GM12878 (cell line): ENCODE measurements around the gene SPINK14. TPM values are rescaled to one million over a fixed set of nuclear protein-coding genes. Genes with fewer than 3 reads are reported as not detected.

Source experiments
- ATAC-seq: fragments of 200-7000 bp; cut with Tn5 transposase; 3 replicates; pipeline ENCODE4 v1.9.1; 2020; ENCODE audit warnings: mild to moderate bottlenecking, moderate library complexity
- BruUV-seq: library from RNA; stranded (reverse); fragments of 400-500 nt; replicated peaks from 2 replicates; lab custom pipeline; 2021; lab: Mats Ljungman, UMichigan
- CTCF ChIA-PET: fragments of 300-600 bp; sonication (Branson Sonifier 250); formaldehyde crosslinking; extraction: SDS; loops from one replicate; lab custom pipeline; 2021; ENCODE audit warnings: inconsistent platforms; lab: Yijun Ruan, JAX
- POLR2A ChIA-PET: fragments of 350-600 bp; formaldehyde crosslinking; extraction: SDS; loops from one replicate; lab custom pipeline; 2021; ENCODE audit warnings: inconsistent platforms; lab: Charles Lee
- RAD21 ChIA-PET: fragments of 300-600 bp; sonication (Branson Sonifier 250); formaldehyde crosslinking; loops from one replicate; lab custom pipeline; 2023; ENCODE audit warnings: antibody characterized with exemption; ENCODE audit not compliant: unreplicated experiment; lab: Charles Lee
- SMC1A ChIA-PET: fragments of 300-600 bp; sonication (Branson Sonifier 250); formaldehyde crosslinking; loops from one replicate; lab custom pipeline; 2023; ENCODE audit not compliant: unreplicated experiment, uncharacterized antibody; lab: Charles Lee
- DNase-seq: peaks from one replicate; pipeline ENCODE4 v3.0.0-alpha.2; 2011; ENCODE audit warnings: low read depth, low spot score
- FAIRE-seq: peaks from 3 replicates; lab custom pipeline; 2011; peaks lifted over from hg19 to GRCh38; lab: Jason Lieb, UNC
- H2AFZ ChIP-seq: 2 replicates; pipeline ENCODE4 v1.6.0; 2011; ENCODE audit warnings: low read depth, low read length, control low read depth; ENCODE audit not compliant: control insufficient read depth
- H3K27ac ChIP-seq: 2 replicates; pipeline ENCODE4 v1.5.1; 2011; ENCODE audit warnings: control low read depth; ENCODE audit not compliant: control insufficient read depth, insufficient read depth
- H3K27me3 ChIP-seq, 2 experiments: replicated peaks in 1 of 2; 2 replicates each; pipeline versions ENCODE4 v1.6.0 to v1.6.1; 2011; ENCODE audit warnings: low read length in 1 of 2; ENCODE audit not compliant: control insufficient read depth in 2 of 2, insufficient read depth in 2 of 2
- H3K36me3 ChIP-seq, 2 experiments: 2 replicates each; pipeline ENCODE4 v1.5.1; 2011; ENCODE audit warnings: low read length in 1 of 2; ENCODE audit not compliant: control insufficient read depth in 2 of 2, insufficient read depth in 2 of 2
- H3K4me1 ChIP-seq: 2 replicates; pipeline ENCODE4 v1.6.1; 2011; ENCODE audit warnings: mild to moderate bottlenecking, low read length, moderate library complexity, mixed read lengths; ENCODE audit not compliant: control insufficient read depth, insufficient read depth
- H3K4me2 ChIP-seq: 2 replicates; pipeline ENCODE4 v1.6.0; 2011; ENCODE audit warnings: control low read depth; ENCODE audit not compliant: control insufficient read depth, insufficient read depth
- H3K4me3 ChIP-seq: fragments of 200-600 bp; sonication (generic); 2 replicates; pipeline ENCODE4 v1.5.1; 2016
- H3K79me2 ChIP-seq: 2 replicates; pipeline ENCODE4 v1.6.0; 2011; ENCODE audit warnings: low read length; ENCODE audit not compliant: control insufficient read depth, insufficient read depth
- H3K9ac ChIP-seq: 2 replicates; pipeline ENCODE4 v1.8.0; 2011; ENCODE audit warnings: low read length, control low read depth, mixed read lengths; ENCODE audit not compliant: control insufficient read depth, insufficient read depth
- H3K9me3 ChIP-seq: replicated peaks from 3 replicates; pipeline ENCODE4 v1.5.1; 2011; ENCODE audit warnings: mild to moderate bottlenecking, low read length; ENCODE audit not compliant: control insufficient read depth, insufficient read depth
- H4K20me1 ChIP-seq: 2 replicates; pipeline ENCODE4 v1.6.0; 2011; ENCODE audit not compliant: control insufficient read depth, insufficient read depth
- BHLHE40 ChIP-seq, 2 experiments: fragments of 450-650 bp in 1 of 2; IDR thresholded peaks; 2 replicates each; pipeline ENCODE4 v1.6.1; 2011 to 2017; ENCODE audit warnings: low read depth in 2 of 2, borderline replicate concordance in 1 of 2, improper control_type of control experiment in 1 of 2, low read length in 1 of 2, mild to moderate bottlenecking in 1 of 2
- CBX3 ChIP-seq: fragments of 200-600 bp; sonication (generic); IDR thresholded peaks from 2 replicates; pipeline ENCODE4 v1.6.1; 2016; ENCODE audit warnings: low read depth, borderline replicate concordance
- ETV6 ChIP-seq, 2 experiments: fragments of 450-650 bp in 1 of 2; IDR thresholded peaks in 1 of 2; conservative IDR thresholded peaks in 1 of 2; 2 replicates each; pipeline ENCODE4 v1.6.1; 2014; ENCODE audit warnings: antibody characterized with exemption in 1 of 2, borderline replicate concordance in 1 of 2, low read depth in 1 of 2, mild to moderate bottlenecking in 1 of 2, moderate library complexity in 1 of 2
- KAT2A ChIP-seq: conservative IDR thresholded peaks from 2 replicates; pipeline ENCODE4 v1.6.1; 2011; ENCODE audit warnings: low read depth, low read length; ENCODE audit not compliant: control insufficient read depth
- MYC ChIP-seq: IDR thresholded peaks from 2 replicates; pipeline ENCODE4 v1.6.1; 2011; ENCODE audit warnings: mild to moderate bottlenecking, low read length, moderate library complexity, inconsistent platforms; ENCODE audit not compliant: insufficient read depth, insufficient replicate concordance, insufficient read length, severe bottlenecking
- RELA ChIP-seq: fragments of 450-650 bp; IDR thresholded peaks from 2 replicates; pipeline ENCODE4 v1.8.0; 2014; ENCODE audit warnings: borderline replicate concordance; ENCODE audit not compliant: partially characterized antibody
- ZZZ3 ChIP-seq: IDR thresholded peaks from 2 replicates; pipeline ENCODE4 v1.6.1; 2011; ENCODE audit warnings: low read depth; ENCODE audit not compliant: control insufficient read depth, insufficient read length
- WGBS: methylation state at CpG from one replicate; pipeline ENCODE4 v1.1.6; 2016; ENCODE audit warnings: low lambda C conversion rate; ENCODE audit not compliant: insufficient replicate concordance, insufficient coverage; ENCODE audit errors: missing lambda C conversion rate; 5-methylcytosine and 5-hydroxymethylcytosine counted together
- in situ Hi-C: fragments of 300-500 bp; cut with MboI; formaldehyde crosslinking; loops from 9 replicates; pipeline ENCODE4 v1.14.3; 2018; ENCODE audit warnings: mixed read lengths
- intact Hi-C: fragments of 100-400 bp; cut with micrococcal nuclease; formaldehyde crosslinking; loops from one replicate; pipeline ENCODE4 v1.14.2; 2022; ENCODE audit not compliant: unreplicated experiment
- polyA plus RNA-seq, 11 experiments: library from polyadenylated mRNA; depleted of rRNA in 4 of 11; unstranded in 6 of 11; stranded (reverse) in 5 of 11; fragments of >200 nt; fragmentation: Nextera tagmentation in 4 of 11; fragmentation: Illumina TruSeq in 1 of 11; extraction: Ambion mirVana in 4 of 11; extraction: Trizol in 1 of 11; gene quantifications; 1 replicate in 1 of 11; 2 replicates in 10 of 11; pipeline versions ENCODE4 v1.2.1 to v1.2.3, GENCODE V29; 2011 to 2016; ENCODE audit warnings: inconsistent platforms in 2 of 11, missing spikeins in 2 of 11, low read depth in 1 of 11
- total RNA-seq, 4 experiments: library from RNA; depleted of rRNA in 3 of 4; stranded (reverse); fragments of >200 nt in 3 of 4; fragmentation: Illumina TruSeq in 1 of 4; extraction: Trizol in 1 of 4; gene quantifications; 2 replicates each; pipeline versions ENCODE4 v1.2.1 to v1.2.3, GENCODE V29; 2013 to 2021
- TF ChIP-seq, protein P1 (sequence below): fragments of 450-650 bp; IDR thresholded peaks from 2 replicates; pipeline ENCODE4 v1.6.1; 2016; ENCODE audit warnings: mild to moderate bottlenecking

Gene SPINK14
- total and polyA plus RNA-seq, 10 of the 15 experiments (the other 5 are each of a cell fraction or from before 2014, with no cell fraction given): not detected

DNA sequence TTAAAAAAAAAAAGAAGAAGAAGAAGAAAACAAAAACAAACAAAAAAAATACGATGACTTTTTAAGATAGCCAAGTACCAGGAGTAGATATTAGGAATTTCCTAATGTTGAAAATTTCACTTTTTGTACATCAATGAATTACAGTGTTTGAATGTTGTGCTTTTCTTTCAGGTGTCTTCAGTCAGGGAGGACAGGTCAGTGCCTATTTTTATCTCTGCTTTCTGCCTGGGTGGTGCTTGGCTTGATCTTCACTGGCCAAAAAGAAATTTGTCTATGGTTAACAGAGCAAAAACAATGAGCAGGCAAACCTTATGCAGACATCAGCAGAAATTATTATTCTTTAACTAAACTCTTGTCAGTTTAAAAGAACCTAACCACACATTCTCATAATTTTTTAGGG lies 37.5 kb downstream of the SPINK14 start:
- Histone ChIP-seq H3K4me3 (no peak overlapping the region), H3K27me3 (no peaks in the 10 kb centered on the region), H2AFZ (no peak overlapping the region), H3K27ac (no peak overlapping the region), H3K9ac (no peak overlapping the region), H4K20me1 (no peaks in the 10 kb centered on the region), H3K4me2 (no peak overlapping the region), H3K36me3 (no peaks in the 10 kb centered on the region), H3K4me1 (no peaks in the 10 kb centered on the region), H3K9me3 (no peaks in the 10 kb centered on the region), H3K79me2 (no peaks in the 10 kb centered on the region)
- WGBS: 0% methylated on average over 1 of the region's 1 CpG
- in situ Hi-C loops (no loop called here), intact Hi-C loops (no loop called here)
- no peak for TF ChIP-seq CBX3
- no peak for TF ChIP-seq BHLHE40 (IDR thresholded peaks at IDR 0.05; ENCODE audit: borderline replicate concordance in 1 of 2, low read depth in 2 of 2, low read length in 1 of 2)
- TF ChIP-seq RELA: no peak
- no peak for TF ChIP-seq MYC
- TF ChIP-seq ETV6 (conservative IDR thresholded peaks at IDR 0.05 in 1 of 2, IDR thresholded peaks at IDR 0.05 in 1 of 2; ENCODE audit: borderline replicate concordance in 1 of 2, low read depth in 1 of 2): no peak
- no peak for TF ChIP-seq KAT2A
- SMC1A ChIA-PET: no interaction called here
- POLR2A ChIA-PET: no interaction called here
- BruUV-seq: no TSS peak
- ATAC-seq (no peak), DNase-seq (no peak), FAIRE-seq (no peak)
- RAD21 ChIA-PET: no interaction called here
- CTCF ChIA-PET: no interaction called here

GRCh38 chr5:148206620-148207019 lies 38.3 kb downstream of the SPINK14 start:
- TF ChIP-seq, protein P1, sequence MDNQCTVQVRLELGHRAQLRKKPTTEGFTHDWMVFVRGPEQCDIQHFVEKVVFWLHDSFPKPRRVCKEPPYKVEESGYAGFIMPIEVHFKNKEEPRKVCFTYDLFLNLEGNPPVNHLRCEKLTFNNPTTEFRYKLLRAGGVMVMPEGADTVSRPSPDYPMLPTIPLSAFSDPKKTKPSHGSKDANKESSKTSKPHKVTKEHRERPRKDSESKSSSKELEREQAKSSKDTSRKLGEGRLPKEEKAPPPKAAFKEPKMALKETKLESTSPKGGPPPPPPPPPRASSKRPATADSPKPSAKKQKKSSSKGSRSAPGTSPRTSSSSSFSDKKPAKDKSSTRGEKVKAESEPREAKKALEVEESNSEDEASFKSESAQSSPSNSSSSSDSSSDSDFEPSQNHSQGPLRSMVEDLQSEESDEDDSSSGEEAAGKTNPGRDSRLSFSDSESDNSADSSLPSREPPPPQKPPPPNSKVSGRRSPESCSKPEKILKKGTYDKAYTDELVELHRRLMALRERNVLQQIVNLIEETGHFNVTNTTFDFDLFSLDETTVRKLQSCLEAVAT: no peak
- no peak for TF ChIP-seq ZZZ3
- TF ChIP-seq, all 136 proteins: peak for 0
- CTCF ChIA-PET: no interaction called here
- no peaks in the 10 kb centered on the region for H3K36me3 ChIP-seq
- POLR2A ChIA-PET: no interaction called here
- no peak overlapping the region for H2AFZ ChIP-seq
- no peaks in the 10 kb centered on the region for H3K4me1 ChIP-seq
- H3K27ac ChIP-seq: no peak overlapping the region
- H3K4me3 ChIP-seq: no peak overlapping the region
- DNase-seq (no peak), ATAC-seq (no peak), FAIRE-seq (no peak)
- BruUV-seq: no TSS peak
- H3K27me3 ChIP-seq: no peaks in the 10 kb centered on the region
- in situ Hi-C loops: no loop called here
- WGBS: 0% methylated on average over 1 of the region's 1 CpG
- H3K4me2 ChIP-seq: no peak overlapping the region
- H3K9ac ChIP-seq: no peak overlapping the region
- H3K79me2 ChIP-seq: no peaks in the 10 kb centered on the region
- SMC1A ChIA-PET: no interaction called here
- RAD21 ChIA-PET: no interaction called here
- H3K9me3 ChIP-seq: no peaks in the 10 kb centered on the region
- intact Hi-C loops: no loop called here
- no peaks in the 10 kb centered on the region for H4K20me1 ChIP-seq
